Measurements from ENCODE around the gene SPATA46. TPM values are rescaled to one million over a fixed set of nuclear protein-coding genes. Genes with fewer than 3 reads are reported as not detected.

SPATA46 gene
- total RNA-seq, 4 donors from 2014 or later: not detected

- H3K36me3 ChIP-seq: no peaks in the 10 kb centered on the region
- no peak for DNase-seq (ENCODE audit: low spot score in 2 of 2)
- no peaks in the 10 kb centered on the region for H3K9me3 ChIP-seq
- TF ChIP-seq POLR2A (IDR thresholded peaks at IDR 0.05): no peak
- no peak for TF ChIP-seq CTCF (IDR thresholded peaks at IDR 0.05)
- TF ChIP-seq EP300 (IDR thresholded peaks at IDR 0.05): no peak
- TF ChIP-seq POLR2AphosphoS5 (IDR thresholded peaks at IDR 0.05): no peak
- no peaks in the 10 kb centered on the region for H3K27me3 ChIP-seq
- H3K27ac ChIP-seq: no peak overlapping the region
- H3K4me1 ChIP-seq: peaks cover 14% of the 10 kb centered on the region
- no peak overlapping the region for H3K4me3 ChIP-seq
- 78% methylated on average over 5 of the region's 8 CpGs for WGBS
Observed at GRCh38 chr1:162373541-162374260, 3.0 kb downstream of the SPATA46 start.

GRCh38 chr1:162373072-162373427 is 3.6 kb downstream of the SPATA46 start:
- H3K4me3 ChIP-seq: no peak overlapping the region
- DNase-seq (ENCODE audit: low spot score in 2 of 2): no peak
- no peaks in the 10 kb centered on the region for H3K9me3 ChIP-seq
- no peaks in the 10 kb centered on the region for H3K27me3 ChIP-seq
- H3K4me1 ChIP-seq: peaks cover 14% of the 10 kb centered on the region
- H3K36me3 ChIP-seq: no peaks in the 10 kb centered on the region
- TF ChIP-seq EP300 (IDR thresholded peaks at IDR 0.05) (no peak), POLR2A (IDR thresholded peaks at IDR 0.05) (no peak), POLR2AphosphoS5 (IDR thresholded peaks at IDR 0.05) (no peak), CTCF (IDR thresholded peaks at IDR 0.05) (no peak)
- WGBS: 63% methylated on average over 1 of the region's 1 CpG
- H3K27ac ChIP-seq: no peak overlapping the region

GRCh38 chr1:162372159-162373071 is 4.2 kb downstream of the SPATA46 start:
- H3K27me3 ChIP-seq: no peaks in the 10 kb centered on the region
- TF ChIP-seq EP300 (IDR thresholded peaks at IDR 0.05) (no peak), CTCF (IDR thresholded peaks at IDR 0.05) (no peak), POLR2AphosphoS5 (IDR thresholded peaks at IDR 0.05) (no peak), POLR2A (IDR thresholded peaks at IDR 0.05) (no peak)
- no peaks in the 10 kb centered on the region for H3K9me3 ChIP-seq
- peaks cover 14% of the 10 kb centered on the region for H3K4me1 ChIP-seq
- no peak overlapping the region for H3K4me3 ChIP-seq
- DNase-seq (ENCODE audit: low spot score in 2 of 2): no peak
- H3K36me3 ChIP-seq: no peaks in the 10 kb centered on the region
- WGBS: 52% methylated on average over 13 of the region's 13 CpGs
- peak overlapping the region; percentile 30 for H3K27ac ChIP-seq

GRCh38 chr1:162371611-162372010 is 5.0 kb downstream of the SPATA46 start:
- no peak overlapping the region for H3K4me3 ChIP-seq
- no peaks in the 10 kb centered on the region for H3K36me3 ChIP-seq
- no peaks in the 10 kb centered on the region for H3K27me3 ChIP-seq
- WGBS: 67% methylated on average over 6 of the region's 6 CpGs
- H3K9me3 ChIP-seq: no peaks in the 10 kb centered on the region
- TF ChIP-seq POLR2A (IDR thresholded peaks at IDR 0.05) (no peak), POLR2AphosphoS5 (IDR thresholded peaks at IDR 0.05) (no peak), CTCF (IDR thresholded peaks at IDR 0.05) (no peak), EP300 (IDR thresholded peaks at IDR 0.05) (no peak)
- DNase-seq (ENCODE audit: low spot score in 2 of 2): no peak
- peak overlapping the region; percentile 18 for H3K27ac ChIP-seq
- H3K4me1 ChIP-seq: peaks cover 14% of the 10 kb centered on the region

- Histone ChIP-seq H3K4me3 (no peak overlapping the region), H3K27me3 (no peaks in the 10 kb centered on the region), H3K9me3 (no peaks in the 10 kb centered on the region), H3K4me1 (peaks cover 17% of the 10 kb centered on the region), H3K36me3 (no peaks in the 10 kb centered on the region), H3K27ac (no peak overlapping the region)
- WGBS: 85% methylated on average over 3 of the region's 3 CpGs
- no peak for DNase-seq (ENCODE audit: low spot score in 2 of 2)
- TF ChIP-seq EP300 (IDR thresholded peaks at IDR 0.05) (no peak), POLR2AphosphoS5 (IDR thresholded peaks at IDR 0.05) (no peak), CTCF (IDR thresholded peaks at IDR 0.05) (no peak), POLR2A (IDR thresholded peaks at IDR 0.05) (no peak)
Observed at GRCh38 chr1:162370721-162371120, 5.9 kb downstream of the SPATA46 start.
